LNCAP (cell line): Measurements from ENCODE around the gene MPP2.

Experiments
- CTCF ChIP-seq: fragments of 450-650 bp; IDR thresholded peaks from 2 replicates; pipeline ENCODE4 v1.5.1; 2017; ENCODE audit warnings: mild to moderate bottlenecking

MPP2 gene

GRCh38 chr17:43898446-43898845, 8.9 kb downstream of the MPP2 start:
- TF ChIP-seq CTCF = no peak

DNA sequence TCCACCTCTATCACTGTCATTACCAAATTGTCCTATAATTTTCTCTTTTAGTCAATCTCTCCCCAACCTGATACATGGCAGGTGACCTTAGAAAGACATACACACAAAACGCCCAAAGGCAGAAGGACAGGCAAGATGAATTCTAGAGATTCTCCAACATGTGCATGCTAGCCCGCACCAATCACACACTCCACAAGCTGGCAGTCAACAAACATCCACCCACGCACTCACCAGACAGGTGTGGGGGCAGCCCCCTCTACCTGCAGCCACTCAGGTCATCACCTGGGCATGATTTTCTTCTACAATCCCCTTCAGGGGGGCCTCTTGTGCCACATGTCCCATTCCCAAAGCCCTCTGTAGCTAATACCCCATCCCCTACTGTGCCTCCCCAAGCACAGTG, 9.5 kb downstream of the MPP2 start:
- TF ChIP-seq CTCF = no peak

- TF ChIP-seq CTCF = no peak
Observed at GRCh38 chr17:43892647-43892952, 14.7 kb downstream of the MPP2 start.

GRCh38 chr17:43891851-43892646, 15.3 kb downstream of the MPP2 start:
- TF ChIP-seq CTCF = no peak

- TF ChIP-seq CTCF = no peak
Observed at GRCh38 chr17:43890240-43890639, 17.1 kb downstream of the MPP2 start.

- TF ChIP-seq CTCF = no peak
Observed at GRCh38 chr17:43888548-43888947, 18.8 kb downstream of the MPP2 start.

- no peak for TF ChIP-seq CTCF
Observed at GRCh38 chr17:43882761-43883415, 24.4 kb downstream of the MPP2 start.
